ENCODE results near the gene GIN1. TPM values are rescaled to one million over a fixed set of nuclear protein-coding genes. Genes with fewer than 3 reads are reported as not detected.

GIN1 gene
- total RNA-seq, 2 experiments from 2014 or later, result 3.9 to 5.8 TPM

DNA sequence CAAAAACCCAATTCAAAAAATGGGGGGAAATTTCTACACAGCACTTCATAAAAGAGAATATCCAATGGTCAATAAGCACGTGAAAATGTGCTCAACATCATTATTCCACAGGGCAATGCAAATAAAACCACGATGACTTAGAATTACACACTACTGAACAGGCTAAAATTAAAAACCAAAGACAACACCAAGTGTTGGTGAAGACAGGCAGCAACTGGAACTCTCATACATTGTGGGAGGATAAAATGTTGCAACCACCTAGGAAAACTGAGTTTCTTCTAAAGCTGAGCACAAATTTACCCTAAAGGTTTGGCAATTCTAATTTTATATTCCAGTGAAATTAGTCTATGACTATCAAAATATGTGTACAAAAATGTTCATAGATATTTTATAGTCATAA lies 9.5 kb downstream of the GIN1 start:
- Histone ChIP-seq H3K27ac (ENCODE audit: low read depth, low read length, poor library complexity, severe bottlenecking) (no peak overlapping the region), H3K4me1 (ENCODE audit: insufficient read depth, low read length, poor library complexity, severe bottlenecking) (peaks cover 9% of the 10 kb centered on the region), H3K4me3 (ENCODE audit: low read depth, low read length, poor library complexity, severe bottlenecking) (no peak overlapping the region), H3K9me2 (ENCODE audit: insufficient read depth, low read length) (0 out of 2 replicates have a peak, but pooled peaks cover 3% of the 10 kb centered on the region), H4K20me1 (ENCODE audit: insufficient read depth, low read length) (no peaks in the 10 kb centered on the region), H2AFZ (ENCODE audit: low read length) (no peak overlapping the region), H3K4me2 (ENCODE audit: low read length) (no peak overlapping the region), H3K9me3 (ENCODE audit: low read length) (peaks cover 9% of the 10 kb centered on the region; the same call in 1 of the 2 replicates), H3K36me3 (ENCODE audit: insufficient read depth, low read length) (peaks cover 16% of the 10 kb centered on the region; the same call in 1 of the 2 replicates), H3K79me2 (ENCODE audit: insufficient read depth, low read depth, low read length) (peaks cover 4% of the 10 kb centered on the region; the same call in 1 of the 2 replicates)
- ChIA-PET POLR2A (interaction anchor here (3.2 kb wide), 1 partner anchor 10 kb away, joined by 8 read pairs; the partner anchor contains the start of genes GIN1 and PPIP5K2), CTCF (ENCODE audit: unreplicated experiment) (no interaction called here)
- TF ChIP-seq EZH2phosphoT487 (IDR thresholded peaks at IDR 0.05; ENCODE audit: borderline replicate concordance, low read depth, low read length), result no peak
- TF ChIP-seq, protein P1, sequence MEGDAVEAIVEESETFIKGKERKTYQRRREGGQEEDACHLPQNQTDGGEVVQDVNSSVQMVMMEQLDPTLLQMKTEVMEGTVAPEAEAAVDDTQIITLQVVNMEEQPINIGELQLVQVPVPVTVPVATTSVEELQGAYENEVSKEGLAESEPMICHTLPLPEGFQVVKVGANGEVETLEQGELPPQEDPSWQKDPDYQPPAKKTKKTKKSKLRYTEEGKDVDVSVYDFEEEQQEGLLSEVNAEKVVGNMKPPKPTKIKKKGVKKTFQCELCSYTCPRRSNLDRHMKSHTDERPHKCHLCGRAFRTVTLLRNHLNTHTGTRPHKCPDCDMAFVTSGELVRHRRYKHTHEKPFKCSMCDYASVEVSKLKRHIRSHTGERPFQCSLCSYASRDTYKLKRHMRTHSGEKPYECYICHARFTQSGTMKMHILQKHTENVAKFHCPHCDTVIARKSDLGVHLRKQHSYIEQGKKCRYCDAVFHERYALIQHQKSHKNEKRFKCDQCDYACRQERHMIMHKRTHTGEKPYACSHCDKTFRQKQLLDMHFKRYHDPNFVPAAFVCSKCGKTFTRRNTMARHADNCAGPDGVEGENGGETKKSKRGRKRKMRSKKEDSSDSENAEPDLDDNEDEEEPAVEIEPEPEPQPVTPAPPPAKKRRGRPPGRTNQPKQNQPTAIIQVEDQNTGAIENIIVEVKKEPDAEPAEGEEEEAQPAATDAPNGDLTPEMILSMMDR (conservative IDR thresholded peaks at IDR 0.05; ENCODE audit: low read length), result no peak
- intact Hi-C loops (cut with micrococcal nuclease; ENCODE audit: unreplicated experiment), result no loop called here
- no TSS peak for BruUV-seq (replicated peaks)
- no peak for DNase-seq (ENCODE audit: low spot score)

GRCh38 chr5:103109277-103109676 lies 10.7 kb downstream of the GIN1 start:
- intact Hi-C loops (cut with micrococcal nuclease; ENCODE audit: unreplicated experiment), result no loop called here
- 0 out of 2 replicates have a peak, but pooled peaks cover 3% of the 10 kb centered on the region for H3K9me2 ChIP-seq (ENCODE audit: insufficient read depth, low read length)
- peaks cover 17% of the 10 kb centered on the region for H3K36me3 ChIP-seq (ENCODE audit: insufficient read depth, low read length)
- BruUV-seq (replicated peaks), result no TSS peak
- H3K9me3 ChIP-seq (ENCODE audit: low read length), result peaks cover 9% of the 10 kb centered on the region; the same call in 1 of the 2 replicates
- TF ChIP-seq, protein P1 (conservative IDR thresholded peaks at IDR 0.05; ENCODE audit: low read length), result no peak
- TF ChIP-seq EZH2phosphoT487 (IDR thresholded peaks at IDR 0.05; ENCODE audit: borderline replicate concordance, low read depth, low read length), result no peak
- H3K4me1 ChIP-seq (ENCODE audit: insufficient read depth, low read length, poor library complexity, severe bottlenecking), result peaks cover 9% of the 10 kb centered on the region
- H4K20me1 ChIP-seq (ENCODE audit: insufficient read depth, low read length), result no peaks in the 10 kb centered on the region
- H3K4me2 ChIP-seq (ENCODE audit: low read length), result no peak overlapping the region
- H2AFZ ChIP-seq (ENCODE audit: low read length), result no peak overlapping the region
- no peak overlapping the region for H3K27ac ChIP-seq (ENCODE audit: low read depth, low read length, poor library complexity, severe bottlenecking)
- POLR2A ChIA-PET, result interaction anchor here (0.6 to 1.0 kb wide), 4 partner anchors 9 to 84 kb away, joined by 3 to 5 read pairs (median 4); partner anchors contain the start of genes GIN1 and PPIP5K2
- no peak overlapping the region for H3K4me3 ChIP-seq (ENCODE audit: low read depth, low read length, poor library complexity, severe bottlenecking)
- no peak for DNase-seq (ENCODE audit: low spot score)
- CTCF ChIA-PET (ENCODE audit: unreplicated experiment), result no interaction called here
- no peaks in the 10 kb centered on the region for H3K79me2 ChIP-seq (ENCODE audit: insufficient read depth, low read depth, low read length)

DNA sequence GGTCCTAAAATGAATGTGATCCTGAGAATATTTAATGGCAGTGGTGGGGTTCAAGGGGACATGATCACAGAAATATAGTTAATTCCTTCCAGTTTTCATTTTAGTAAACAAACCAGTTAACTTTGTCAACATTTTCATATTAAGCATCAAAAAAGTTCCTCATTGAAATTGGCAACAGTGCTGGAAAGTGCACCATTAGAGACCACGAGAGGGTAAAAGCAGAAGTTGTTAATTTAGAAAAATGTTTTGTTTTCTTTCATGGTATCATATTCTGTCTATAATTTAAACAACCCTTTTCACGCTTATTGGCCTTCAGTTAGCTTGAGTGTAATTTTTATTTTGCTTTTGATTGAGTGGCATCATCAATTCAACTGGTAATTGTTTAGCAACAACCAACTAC lies 11.9 kb downstream of the GIN1 start:
- BruUV-seq (replicated peaks), result no TSS peak

More for the DNA sequence above, 11.9 kb downstream of the GIN1 start:
- no peaks in the 10 kb centered on the region for H3K79me2 ChIP-seq (ENCODE audit: insufficient read depth, low read depth, low read length)
- CTCF ChIA-PET (ENCODE audit: unreplicated experiment), result no interaction called here
- H2AFZ ChIP-seq (ENCODE audit: low read length), result no peak overlapping the region
- peaks cover 9% of the 10 kb centered on the region for H3K4me1 ChIP-seq (ENCODE audit: insufficient read depth, low read length, poor library complexity, severe bottlenecking)
- H3K9me3 ChIP-seq (ENCODE audit: low read length), result peaks cover 9% of the 10 kb centered on the region; the same call in 1 of the 2 replicates
- no peak for DNase-seq (ENCODE audit: low spot score)
- intact Hi-C loops (cut with micrococcal nuclease; ENCODE audit: unreplicated experiment), result no loop called here
- TF ChIP-seq EZH2phosphoT487 (IDR thresholded peaks at IDR 0.05; ENCODE audit: borderline replicate concordance, low read depth, low read length), result no peak
- TF ChIP-seq, protein P1 (conservative IDR thresholded peaks at IDR 0.05; ENCODE audit: low read length), result no peak
- H4K20me1 ChIP-seq (ENCODE audit: insufficient read depth, low read length), result no peaks in the 10 kb centered on the region
- peaks cover 23% of the 10 kb centered on the region for H3K36me3 ChIP-seq (ENCODE audit: insufficient read depth, low read length)
- H3K4me3 ChIP-seq (ENCODE audit: low read depth, low read length, poor library complexity, severe bottlenecking), result no peak overlapping the region
- H3K4me2 ChIP-seq (ENCODE audit: low read length), result no peak overlapping the region
- POLR2A ChIA-PET, result no interaction called here
- H3K27ac ChIP-seq (ENCODE audit: low read depth, low read length, poor library complexity, severe bottlenecking), result no peak overlapping the region
- H3K9me2 ChIP-seq (ENCODE audit: insufficient read depth, low read length), result 0 out of 2 replicates have a peak, but pooled peaks cover 3% of the 10 kb centered on the region

Data from OCI-LY7 (cell line).